OCI-LY7 (cell line): ENCODE measurements around the gene RIMBP2.

Experiments used
- EZH2phosphoT487 ChIP-seq: fragments of 200-600 bp; sonication (generic); IDR thresholded peaks from 2 replicates; pipeline ENCODE4 v1.6.1; 2018; ENCODE audit warnings: low read depth, borderline replicate concordance, mild to moderate bottlenecking, mixed run types, antibody characterized with exemption, low read length, moderate library complexity, mixed read lengths
- TF ChIP-seq, protein P1 (sequence below): fragments of 200-600 bp; sonication (generic); conservative IDR thresholded peaks from 2 replicates; pipeline ENCODE4 v1.5.1; 2014; ENCODE audit warnings: mild to moderate bottlenecking, antibody characterized with exemption, low read length, moderate library complexity, mixed read lengths

DNA sequence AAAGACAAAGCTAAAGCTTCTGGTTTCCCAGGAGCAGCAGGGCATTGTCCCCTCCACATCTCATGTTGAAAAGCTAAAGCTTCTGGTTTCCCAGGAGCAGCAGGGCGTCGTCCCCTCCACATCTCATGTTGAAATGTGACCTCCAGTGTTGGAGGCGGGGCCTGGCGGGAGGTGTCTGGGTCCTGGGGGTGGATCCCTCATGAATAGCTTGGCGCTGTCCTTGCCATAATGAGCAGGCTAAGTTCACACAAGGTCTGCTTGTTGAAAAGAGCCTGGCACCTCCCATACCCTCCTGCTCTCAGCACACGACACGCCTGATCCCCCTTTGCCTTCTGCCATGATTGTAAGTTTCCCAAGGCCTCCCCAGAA, 254.7 kb downstream of the RIMBP2 start:
- TF ChIP-seq, protein P1, sequence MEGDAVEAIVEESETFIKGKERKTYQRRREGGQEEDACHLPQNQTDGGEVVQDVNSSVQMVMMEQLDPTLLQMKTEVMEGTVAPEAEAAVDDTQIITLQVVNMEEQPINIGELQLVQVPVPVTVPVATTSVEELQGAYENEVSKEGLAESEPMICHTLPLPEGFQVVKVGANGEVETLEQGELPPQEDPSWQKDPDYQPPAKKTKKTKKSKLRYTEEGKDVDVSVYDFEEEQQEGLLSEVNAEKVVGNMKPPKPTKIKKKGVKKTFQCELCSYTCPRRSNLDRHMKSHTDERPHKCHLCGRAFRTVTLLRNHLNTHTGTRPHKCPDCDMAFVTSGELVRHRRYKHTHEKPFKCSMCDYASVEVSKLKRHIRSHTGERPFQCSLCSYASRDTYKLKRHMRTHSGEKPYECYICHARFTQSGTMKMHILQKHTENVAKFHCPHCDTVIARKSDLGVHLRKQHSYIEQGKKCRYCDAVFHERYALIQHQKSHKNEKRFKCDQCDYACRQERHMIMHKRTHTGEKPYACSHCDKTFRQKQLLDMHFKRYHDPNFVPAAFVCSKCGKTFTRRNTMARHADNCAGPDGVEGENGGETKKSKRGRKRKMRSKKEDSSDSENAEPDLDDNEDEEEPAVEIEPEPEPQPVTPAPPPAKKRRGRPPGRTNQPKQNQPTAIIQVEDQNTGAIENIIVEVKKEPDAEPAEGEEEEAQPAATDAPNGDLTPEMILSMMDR, result no peak
- no peak for TF ChIP-seq EZH2phosphoT487
